GM21737 (cell line): ENCODE data around the gene HOXB5.
A peak's percentile ranks its signal among the peaks of the same experiment; 100 is the strongest.

Experiments
- ATAC-seq: cut with Tn5 transposase; IDR thresholded peaks from one replicate; pipeline ENCODE4 v1.9.1; 2021; ENCODE audit warnings: mild to moderate bottlenecking, moderate library complexity; ENCODE audit not compliant: unreplicated experiment

The HOXB5 gene

GRCh38 chr17:48551214-48551555, 42.4 kb downstream of the HOXB5 start:
- ATAC-seq: no peak

DNA sequence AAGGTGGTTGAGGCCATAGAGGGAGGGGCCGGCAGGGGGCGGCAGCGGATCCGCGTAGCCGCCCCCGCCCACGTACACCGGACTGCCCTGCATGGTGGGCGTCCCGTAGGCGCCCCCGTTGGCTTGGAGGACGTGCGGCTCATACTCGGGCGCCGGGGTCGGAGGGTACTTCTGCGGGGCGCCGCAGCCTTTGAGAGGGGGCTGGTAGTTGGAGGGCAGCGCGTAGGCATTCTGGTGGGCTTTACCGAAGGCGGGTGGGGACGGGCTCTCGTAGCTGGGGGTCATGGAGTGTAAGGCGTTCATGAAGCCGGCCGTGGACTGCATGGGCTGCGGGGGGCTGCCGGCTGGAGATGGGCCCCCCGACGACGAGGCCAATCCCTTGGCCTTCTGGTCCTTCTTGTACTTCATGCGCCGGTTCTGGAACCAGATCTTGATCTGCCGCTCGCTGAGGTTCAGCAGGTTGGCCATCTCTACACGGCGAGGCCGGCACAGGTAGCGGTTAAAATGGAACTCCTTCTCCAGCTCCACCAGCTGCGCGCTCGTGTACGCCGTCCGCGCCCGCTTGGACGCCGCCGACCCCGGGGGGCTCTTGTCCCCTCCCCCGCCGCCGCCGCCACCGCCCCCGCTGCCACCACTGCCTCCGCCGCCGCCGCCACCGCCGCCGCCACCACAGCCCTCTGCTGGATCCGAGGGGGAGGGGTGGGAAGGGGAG, 42.9 kb downstream of the HOXB5 start:
- no peak for ATAC-seq

GRCh38 chr17:48549914-48550501, 43.6 kb downstream of the HOXB5 start:
- ATAC-seq: no peak

DNA sequence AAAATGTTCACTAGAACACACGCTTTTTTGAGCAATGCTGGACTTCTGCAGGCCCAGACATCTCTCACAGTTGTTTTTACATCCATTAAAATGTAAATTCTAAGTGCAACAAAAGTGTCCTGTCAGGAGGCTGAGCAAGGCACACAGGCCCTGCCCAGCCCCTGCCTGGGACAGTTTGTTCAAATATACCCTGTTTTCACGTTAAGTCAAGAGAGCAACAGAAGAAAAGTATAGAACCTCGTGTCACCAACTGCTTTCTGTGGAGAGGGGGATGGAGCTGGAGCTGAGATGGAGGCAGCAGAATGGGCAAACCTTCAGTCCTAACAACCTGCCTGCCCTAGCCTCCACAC, 44.3 kb downstream of the HOXB5 start:
- ATAC-seq: no peak

DNA sequence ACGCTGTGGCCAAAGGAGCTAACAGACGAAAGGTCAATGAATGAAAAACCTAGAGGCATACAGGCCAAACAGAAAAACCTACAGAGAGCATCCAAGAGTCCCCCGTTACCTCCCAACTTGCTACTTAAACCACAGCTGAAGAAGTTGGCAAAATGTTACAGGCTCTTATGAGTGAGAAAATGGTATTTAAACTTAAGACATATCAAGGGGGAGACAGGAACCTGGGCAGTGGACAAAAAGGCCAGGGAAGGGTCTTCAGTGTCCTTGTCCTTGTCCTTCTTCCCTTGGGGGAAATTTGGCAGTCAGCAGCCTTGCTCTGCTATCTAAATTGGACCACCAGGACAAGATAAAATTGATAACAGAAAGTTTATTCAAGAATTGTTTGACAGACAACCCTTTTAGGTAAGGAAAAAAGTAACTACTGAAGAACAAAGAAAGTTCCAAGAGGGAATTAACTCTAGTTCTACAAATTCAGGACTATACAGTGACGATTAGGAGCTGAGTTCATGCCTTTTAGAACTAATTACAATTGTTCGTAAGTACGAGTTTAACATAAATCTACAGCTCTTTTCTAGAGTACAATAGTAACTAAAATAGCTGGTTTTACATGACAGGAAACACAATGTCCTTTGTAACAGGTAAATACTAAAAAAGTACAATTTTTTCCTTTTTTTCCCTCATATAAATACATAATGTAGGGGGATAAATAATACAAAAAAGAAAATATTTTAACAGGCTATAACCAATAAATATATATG, 44.9 kb downstream of the HOXB5 start:
- no peak for ATAC-seq

DNA sequence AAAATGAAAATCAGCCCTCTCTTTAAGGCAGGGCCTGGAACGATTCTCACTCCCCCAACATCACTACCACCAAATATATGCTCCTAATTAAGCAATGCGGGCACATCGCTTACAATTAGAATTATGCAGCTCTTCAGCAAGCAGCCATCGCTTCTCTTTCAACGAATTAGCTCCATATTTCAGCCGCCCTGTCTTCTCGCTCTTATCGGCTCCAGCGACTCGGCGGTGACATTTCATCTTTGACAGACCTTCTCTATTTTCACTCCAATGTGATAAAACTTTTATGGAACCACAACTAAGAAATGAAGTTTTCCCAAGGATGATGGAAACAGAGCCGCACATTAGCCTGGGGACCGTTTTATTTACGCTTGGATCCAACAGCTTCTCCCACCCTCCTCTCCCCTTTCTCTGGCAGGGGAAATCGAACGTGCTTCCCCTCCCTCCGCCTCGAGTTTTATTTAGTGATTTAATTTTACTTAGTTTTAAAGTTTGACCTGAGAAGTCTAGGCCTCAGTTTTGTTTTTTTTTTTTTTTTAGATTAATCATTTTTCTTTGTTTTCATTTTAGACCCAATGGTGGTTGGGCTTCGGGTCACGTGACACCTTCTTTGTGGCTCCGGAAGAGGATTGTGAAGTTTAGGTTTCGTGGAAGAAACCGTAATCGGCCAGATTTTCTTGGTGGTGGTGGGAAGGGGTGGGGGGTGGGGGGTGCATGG, 45.6 kb downstream of the HOXB5 start:
- no peak for ATAC-seq

DNA sequence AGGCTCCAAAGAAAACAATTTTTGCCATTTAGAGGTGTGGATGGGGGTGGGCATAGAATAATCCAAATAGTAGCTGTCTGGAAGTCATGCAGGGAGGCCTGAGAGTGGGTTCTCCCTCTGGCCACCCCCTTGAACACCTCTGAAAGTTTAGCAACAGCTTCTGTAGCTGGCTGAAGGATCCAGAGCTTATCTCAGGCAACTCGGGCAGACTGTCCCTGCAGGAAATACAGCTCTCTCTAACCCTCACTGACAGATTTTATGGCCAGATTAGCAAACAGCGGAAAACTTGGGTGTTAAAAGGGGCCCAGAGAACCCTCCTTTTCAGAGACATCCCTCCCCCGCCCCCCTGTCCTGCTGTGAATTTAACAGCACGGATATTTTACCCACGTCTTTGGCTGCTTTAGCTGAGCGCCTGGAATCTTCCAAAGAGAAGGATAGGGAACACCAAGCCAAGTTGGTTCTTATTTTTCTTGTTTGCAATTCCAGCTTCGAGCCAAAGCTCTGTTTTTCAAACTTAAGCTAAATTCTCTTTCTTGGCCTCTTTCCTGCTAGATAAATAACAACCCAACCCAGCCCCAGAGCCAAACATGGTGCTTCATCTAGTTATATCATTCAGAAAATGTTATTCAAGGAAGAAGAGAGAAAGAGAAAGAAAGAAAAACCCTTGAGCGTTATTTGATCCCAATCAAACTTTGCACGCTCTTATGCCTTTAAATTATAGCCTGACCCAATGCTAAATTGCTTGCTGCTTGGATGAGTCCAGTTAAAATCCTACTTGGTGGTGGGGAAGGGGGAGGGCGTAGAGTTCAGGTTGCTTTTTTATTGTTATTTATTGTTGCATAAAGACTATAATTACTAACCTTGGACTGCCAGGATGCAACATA, 46.4 kb downstream of the HOXB5 start:
- no peak for ATAC-seq

GRCh38 chr17:48546137-48546923, 47.2 kb downstream of the HOXB5 start:
- ATAC-seq: no peak

- no peak for ATAC-seq
Observed at GRCh38 chr17:48545539-48545938, 48.0 kb downstream of the HOXB5 start.

- ATAC-seq: no peak
Observed at GRCh38 chr17:48545022-48545375, 48.6 kb downstream of the HOXB5 start, which contains the start of gene HOXB2. Gene HOXB2, minus strand, starts transcription at chr17:48545109. Its CDS starts 198 bp downstream, at chr17:48544911.

DNA sequence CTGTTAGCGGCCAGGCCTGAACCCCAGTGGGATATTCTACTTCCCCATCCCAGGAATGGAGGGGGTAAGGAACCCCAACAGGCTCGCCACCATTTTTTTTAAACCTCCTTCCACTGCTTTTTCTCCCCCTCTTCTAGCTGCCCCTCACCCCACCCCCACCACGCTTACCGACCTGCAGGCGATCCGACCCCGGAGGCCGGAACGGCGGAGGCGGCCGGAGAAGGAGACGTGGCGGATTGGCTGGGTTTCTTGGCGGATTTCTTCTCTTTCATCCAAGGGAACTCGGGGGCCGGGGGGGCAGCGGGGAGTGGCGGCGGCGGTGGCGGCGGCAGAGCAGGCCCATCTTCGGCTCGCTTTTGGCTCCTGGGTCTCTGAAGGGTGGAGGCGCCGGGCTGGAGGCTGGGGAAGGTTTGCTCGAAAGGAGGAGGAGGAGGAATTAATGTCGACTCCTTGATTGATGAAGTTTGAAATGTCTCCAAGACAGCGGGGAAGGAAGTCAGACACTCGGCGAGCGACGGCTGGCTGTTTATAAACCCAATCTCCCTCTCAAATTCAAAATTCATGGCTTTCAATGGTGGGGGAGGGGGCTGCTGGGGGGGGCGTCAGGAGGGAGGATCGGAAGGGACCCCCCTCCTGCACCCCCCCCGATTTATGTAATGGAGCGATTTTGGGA, 49.1 kb downstream of the HOXB5 start:
- no peak for ATAC-seq

GRCh38 chr17:48543854-48544348, 49.7 kb downstream of the HOXB5 start:
- peak; percentile 12 for ATAC-seq

DNA sequence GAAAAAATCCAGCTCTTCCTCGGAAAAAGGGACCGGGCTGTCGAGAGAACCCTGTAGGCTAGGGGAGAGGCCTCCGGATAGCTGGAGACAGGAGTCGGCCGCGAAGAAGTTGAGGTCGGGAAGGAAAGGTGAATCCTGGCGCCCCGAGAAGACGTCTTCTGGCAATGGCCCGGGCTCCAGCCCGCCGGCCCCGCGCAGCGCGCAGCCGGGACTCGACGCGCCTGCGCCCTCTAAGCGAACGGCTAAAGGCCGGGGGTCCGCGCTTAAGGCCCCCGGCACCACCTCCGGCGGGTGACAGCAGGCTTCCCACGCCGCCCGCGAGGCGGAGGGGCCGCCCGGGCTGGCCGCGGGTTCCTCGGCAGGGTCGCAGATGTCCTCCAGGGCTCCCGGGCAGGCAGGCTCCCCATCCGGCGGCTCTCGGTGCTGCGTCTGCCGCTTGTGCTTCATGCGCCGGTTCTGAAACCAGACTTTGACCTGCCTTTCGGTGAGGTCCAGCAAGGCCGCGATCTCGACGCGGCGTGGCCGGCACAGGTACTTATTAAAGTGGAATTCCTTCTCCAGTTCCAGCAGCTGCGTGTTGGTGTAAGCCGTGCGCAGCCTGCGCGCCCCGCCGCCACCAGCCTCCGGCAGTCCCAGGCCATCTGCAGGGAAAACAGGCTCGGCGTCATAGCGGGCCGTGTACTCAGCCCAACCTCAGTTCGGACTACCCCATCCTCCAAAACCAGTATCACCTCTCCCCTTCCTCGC, 50.3 kb downstream of the HOXB5 start:
- peak; percentile 44 for ATAC-seq

DNA sequence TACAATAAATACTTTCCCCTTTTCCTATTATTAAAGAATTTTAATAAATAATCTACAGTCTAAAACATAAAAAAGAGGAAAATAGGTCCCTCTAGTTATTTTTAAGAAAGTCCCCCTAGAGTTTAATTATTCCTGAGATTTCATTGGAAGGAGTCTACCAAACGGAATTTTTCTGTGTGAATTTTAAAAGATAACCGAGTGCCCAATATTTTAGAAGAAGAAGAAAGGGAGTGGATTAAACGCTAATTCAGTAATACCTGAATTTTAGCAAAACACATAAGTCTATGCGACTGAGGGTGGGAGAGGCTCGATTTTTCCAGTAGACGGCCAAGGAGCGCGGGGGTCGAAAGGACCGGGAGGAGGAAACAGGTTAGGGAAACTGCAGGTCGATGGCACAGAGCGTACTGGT, 50.9 kb downstream of the HOXB5 start:
- no peak for ATAC-seq

- no peak for ATAC-seq
Observed at GRCh38 chr17:48542114-48542656, 51.4 kb downstream of the HOXB5 start.

DNA sequence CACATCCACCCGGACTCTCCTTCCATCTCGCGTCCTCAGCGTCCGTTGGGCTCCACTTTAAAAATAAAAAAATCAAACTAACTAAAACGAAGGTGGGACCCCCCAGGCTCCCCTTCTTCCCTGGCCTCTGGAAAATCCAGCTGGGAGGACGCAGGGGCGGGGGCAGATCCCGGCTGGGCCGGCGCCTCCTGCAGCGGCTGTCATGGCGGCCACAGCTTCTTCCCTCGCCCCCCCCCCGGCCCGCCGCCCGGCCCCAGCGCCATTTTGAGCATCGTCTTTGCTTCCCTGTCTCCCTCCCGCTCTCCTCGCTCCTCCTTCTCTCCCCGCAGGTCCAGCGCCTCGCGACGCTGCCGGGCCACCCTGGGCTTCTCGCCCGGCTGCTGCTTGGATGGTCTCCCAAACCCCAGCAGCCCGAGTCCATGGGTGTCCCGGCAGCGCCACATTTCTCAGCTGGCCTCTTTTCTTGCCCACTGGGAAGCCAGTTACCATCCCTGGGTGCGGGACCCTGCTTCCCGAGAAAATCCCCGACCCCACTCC, 51.9 kb downstream of the HOXB5 start:
- no peak for ATAC-seq
